Mesenchymal stem cell (in vitro differentiated cells and primary cell): ENCODE measurements around the gene XRCC4.
A peak's percentile ranks its signal among the peaks of the same experiment; 100 is the strongest.

Experiments used
- DNase-seq: peaks from one replicate; pipeline ENCODE4 v3.0.0-alpha.2; 2013
- H2AFZ ChIP-seq: one replicate; pipeline ENCODE4 v1.6.1; 2013; ENCODE audit warnings: low read depth, mild to moderate bottlenecking, control low read depth, inconsistent platforms, low read length, moderate library complexity
- H2AK5ac ChIP-seq: 2 replicates; pipeline ENCODE4 v1.6.1; 2013; ENCODE audit warnings: low read length, moderate library complexity, mild to moderate bottlenecking, inconsistent platforms; ENCODE audit not compliant: severe bottlenecking
- H2BK120ac ChIP-seq: one replicate; pipeline ENCODE4 v1.6.1; 2013; ENCODE audit warnings: low read depth, mild to moderate bottlenecking, inconsistent platforms, low read length, moderate library complexity
- H2BK12ac ChIP-seq, 2 experiments: one replicate each; pipeline ENCODE4 v1.6.1; 2013; ENCODE audit warnings: inconsistent platforms in 2 of 2, low read length in 2 of 2, mild to moderate bottlenecking in 2 of 2, moderate library complexity in 2 of 2, control low read depth in 1 of 2
- H2BK15ac ChIP-seq: one replicate; pipeline ENCODE4 v1.6.1; 2013; ENCODE audit warnings: mild to moderate bottlenecking, low read depth, inconsistent platforms; ENCODE audit not compliant: poor library complexity, severe bottlenecking
- H2BK5ac ChIP-seq: 2 replicates; pipeline ENCODE4 v1.6.1; 2013; ENCODE audit warnings: low read depth, mild to moderate bottlenecking, low read length, control low read depth, inconsistent platforms; ENCODE audit not compliant: poor library complexity, severe bottlenecking
- H3K14ac ChIP-seq, 2 experiments: one replicate each; pipeline ENCODE4 v1.6.1; 2013; ENCODE audit warnings: inconsistent platforms in 2 of 2, low read length in 2 of 2, control low read depth in 1 of 2, mild to moderate bottlenecking in 1 of 2, moderate library complexity in 1 of 2
- H3K18ac ChIP-seq, 2 experiments: one replicate each; pipeline ENCODE4 v1.6.1; 2013; ENCODE audit warnings: inconsistent platforms in 2 of 2, low read length in 2 of 2, control low read depth in 1 of 2, low read depth in 1 of 2, mild to moderate bottlenecking in 1 of 2
- H3K23ac ChIP-seq, 2 experiments: one replicate each; pipeline ENCODE4 v1.6.1; 2013; ENCODE audit warnings: inconsistent platforms in 2 of 2, low read length in 2 of 2, mild to moderate bottlenecking in 2 of 2, moderate library complexity in 2 of 2, control low read depth in 1 of 2
- H3K27ac ChIP-seq: 2 replicates; pipeline ENCODE4 v1.5.1; 2013; ENCODE audit warnings: mild to moderate bottlenecking, moderate library complexity, low read length, control low read depth, inconsistent platforms; ENCODE audit not compliant: poor library complexity, severe bottlenecking
- H3K27me3 ChIP-seq, 2 experiments: 2 replicates each; pipeline versions ENCODE4 v1.6.1 to v1.7.0; 2013; ENCODE audit warnings: low read length in 2 of 2, mild to moderate bottlenecking in 2 of 2, moderate library complexity in 2 of 2, control low read depth in 1 of 2, inconsistent platforms in 1 of 2; ENCODE audit not compliant: control insufficient read depth in 1 of 2, insufficient read depth in 1 of 2
- H3K36me3 ChIP-seq, 2 experiments: 2 replicates each; pipeline versions ENCODE4 v1.6.1 to v1.7.0; 2013; ENCODE audit warnings: low read length in 2 of 2, control low read depth in 1 of 2, inconsistent platforms in 1 of 2, low read depth in 1 of 2, mild to moderate bottlenecking in 1 of 2; ENCODE audit not compliant: insufficient read depth in 2 of 2, control insufficient read depth in 1 of 2
- H3K4ac ChIP-seq, 2 experiments: one replicate each; pipeline ENCODE4 v1.6.1; 2013; ENCODE audit warnings: inconsistent platforms in 2 of 2, low read length in 2 of 2, mild to moderate bottlenecking in 2 of 2, moderate library complexity in 2 of 2, control low read depth in 1 of 2, low read depth in 1 of 2
- H3K4me1 ChIP-seq: 2 replicates; pipeline ENCODE4 v1.6.1; 2013; ENCODE audit warnings: low read depth, low read length, control low read depth; ENCODE audit not compliant: control insufficient read depth, insufficient read depth
- H3K4me2 ChIP-seq: 2 replicates; pipeline ENCODE4 v1.6.1; 2013; ENCODE audit warnings: low read length, mild to moderate bottlenecking, inconsistent platforms; ENCODE audit not compliant: poor library complexity, severe bottlenecking
- H3K4me3 ChIP-seq, 2 experiments: 2 replicates each; pipeline versions ENCODE4 v1.5.1 to v1.7.0; 2013; ENCODE audit warnings: low read length in 2 of 2, mild to moderate bottlenecking in 2 of 2, control low read depth in 1 of 2, low read depth in 1 of 2; ENCODE audit not compliant: insufficient read depth in 1 of 2
- H3K79me1 ChIP-seq: replicated peaks from 2 replicates; pipeline ENCODE4 v1.6.1; 2013; ENCODE audit warnings: mild to moderate bottlenecking, control low read depth, low read length, inconsistent platforms; ENCODE audit not compliant: poor library complexity, severe bottlenecking
- H3K9ac ChIP-seq: 2 replicates; pipeline ENCODE4 v1.7.0; 2013; ENCODE audit warnings: mild to moderate bottlenecking, low read length, moderate library complexity
- H3K9me3 ChIP-seq: 2 replicates; pipeline ENCODE4 v1.7.0; 2013; ENCODE audit warnings: mild to moderate bottlenecking, low read length; ENCODE audit not compliant: control insufficient read depth
- H4K8ac ChIP-seq: one replicate; pipeline ENCODE4 v1.6.1; 2013; ENCODE audit warnings: inconsistent platforms, mild to moderate bottlenecking, low read length, moderate library complexity
- H4K91ac ChIP-seq: one replicate; pipeline ENCODE4 v1.6.1; 2013; ENCODE audit warnings: mild to moderate bottlenecking, low read length, inconsistent platforms
- WGBS: methylation state at CpG from one replicate; pipeline ENCODE4 v1.1.7; 2013; ENCODE audit warnings: mixed read lengths; 5-methylcytosine and 5-hydroxymethylcytosine counted together

XRCC4 gene

DNA sequence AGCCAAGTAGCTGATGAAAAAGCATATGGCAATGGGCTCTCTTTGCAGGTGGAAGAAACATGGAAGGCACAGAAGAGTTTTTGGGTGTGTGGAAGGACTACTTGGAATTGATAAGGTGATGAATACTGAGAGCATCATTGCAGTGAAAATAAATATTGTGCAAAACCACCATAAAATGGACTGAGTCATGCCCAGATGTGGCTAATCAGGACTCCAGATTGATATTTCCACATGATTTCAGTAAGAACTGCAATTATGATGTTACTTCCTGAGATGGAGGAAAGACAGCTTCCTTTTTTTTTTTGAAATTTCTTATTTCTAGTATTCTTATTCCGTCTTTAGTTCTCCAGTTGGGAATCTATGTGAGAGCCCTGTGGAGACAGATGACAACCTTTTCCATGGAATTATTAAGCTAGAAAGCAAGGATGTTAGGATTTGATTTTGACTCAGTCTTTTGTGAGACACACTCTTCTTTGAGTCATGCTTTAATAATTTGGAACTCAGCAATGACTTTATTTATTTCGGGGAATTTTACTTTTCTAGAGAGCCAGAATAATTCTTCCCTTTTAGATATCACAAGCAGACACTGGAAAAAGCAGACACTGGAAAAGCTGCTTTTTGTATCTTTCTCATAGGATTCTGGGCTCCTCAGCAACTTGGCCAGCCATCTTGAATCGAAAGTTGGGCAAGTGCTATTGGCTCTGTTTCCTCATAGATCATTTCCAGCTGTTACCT is 300.0 kb downstream of the XRCC4 start:
- Histone ChIP-seq H2BK120ac (no peak overlapping the region), H3K36me3 (no peaks in the 10 kb centered on the region), H2AK5ac (no peak overlapping the region), H3K23ac (no peak overlapping the region), H3K9ac (peak overlapping the region; percentile 77), H3K4ac (no peak overlapping the region), H2AFZ (no peak overlapping the region), H2BK5ac (no peak overlapping the region), H3K27ac (no peak overlapping the region), H3K18ac (no peak overlapping the region), H2BK15ac (no peak overlapping the region), H3K9me3 (no peaks in the 10 kb centered on the region), H3K4me1 (no peaks in the 10 kb centered on the region), H3K14ac (no peak overlapping the region), H3K4me3 (peak overlapping the region in 1 of 2 experiments; percentile 33), H3K27me3 (no peaks in the 10 kb centered on the region), H3K4me2 (no peak overlapping the region), H2BK12ac (no peak overlapping the region), H3K79me1 (no peaks in the 10 kb centered on the region), H4K8ac (no peak overlapping the region), H4K91ac (no peak overlapping the region)
- 92% methylated on average over 3 of the region's 3 CpGs for WGBS
- peak; percentile 56 for DNase-seq

DNA sequence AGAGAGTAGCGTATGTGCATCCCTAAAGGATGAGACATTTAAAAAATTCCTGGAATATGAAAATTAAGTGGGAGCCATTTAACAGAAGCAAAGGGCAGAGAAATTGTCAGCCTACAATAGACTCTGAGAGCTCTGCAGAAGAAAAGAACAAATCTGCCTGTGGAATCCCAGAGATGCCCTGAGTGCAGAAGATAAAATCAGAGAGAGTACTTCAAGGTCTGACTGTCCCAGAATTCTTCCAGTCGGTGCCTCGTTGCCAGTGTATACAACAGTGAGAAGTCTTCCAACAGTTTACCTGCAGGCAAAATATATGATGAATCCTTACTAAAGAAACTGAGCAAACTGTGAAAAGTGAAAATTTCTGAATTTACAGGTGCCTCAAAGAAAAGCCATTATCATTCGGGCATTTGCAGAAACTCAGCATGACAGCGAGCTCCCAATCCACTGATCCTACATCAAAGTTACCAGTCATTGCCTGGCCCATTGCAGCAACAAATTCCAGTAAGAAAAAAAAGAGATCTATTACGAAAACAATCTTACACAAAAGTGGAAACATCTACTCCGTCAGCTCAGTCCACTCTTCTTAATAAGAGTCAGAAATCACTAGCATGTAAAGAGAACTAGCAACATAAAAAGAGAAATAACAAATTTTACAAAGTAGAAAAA is 301.4 kb downstream of the XRCC4 start:
- H2BK15ac ChIP-seq = no peak overlapping the region
- no peaks in the 10 kb centered on the region for H3K79me1 ChIP-seq
- no peak overlapping the region for H3K18ac ChIP-seq
- no peaks in the 10 kb centered on the region for H3K4me1 ChIP-seq
- WGBS = 74% methylated on average over 5 of the region's 7 CpGs
- no peak overlapping the region for H2BK5ac ChIP-seq
- no peak overlapping the region for H3K14ac ChIP-seq
- no peaks in the 10 kb centered on the region for H3K36me3 ChIP-seq
- peak overlapping the region; percentile 77 for H3K9ac ChIP-seq
- no peak overlapping the region for H3K27ac ChIP-seq
- no peaks in the 10 kb centered on the region for H3K27me3 ChIP-seq
- H3K4ac ChIP-seq = no peak overlapping the region
- H4K8ac ChIP-seq = no peak overlapping the region
- H4K91ac ChIP-seq = no peak overlapping the region
- no peak overlapping the region for H2BK120ac ChIP-seq
- H3K4me3 ChIP-seq = no peak overlapping the region
- DNase-seq = no peak
- no peak overlapping the region for H3K23ac ChIP-seq
- no peak overlapping the region for H2AK5ac ChIP-seq
- no peaks in the 10 kb centered on the region for H3K9me3 ChIP-seq
- H2BK12ac ChIP-seq = no peak overlapping the region
- no peak overlapping the region for H2AFZ ChIP-seq
- no peak overlapping the region for H3K4me2 ChIP-seq

DNA sequence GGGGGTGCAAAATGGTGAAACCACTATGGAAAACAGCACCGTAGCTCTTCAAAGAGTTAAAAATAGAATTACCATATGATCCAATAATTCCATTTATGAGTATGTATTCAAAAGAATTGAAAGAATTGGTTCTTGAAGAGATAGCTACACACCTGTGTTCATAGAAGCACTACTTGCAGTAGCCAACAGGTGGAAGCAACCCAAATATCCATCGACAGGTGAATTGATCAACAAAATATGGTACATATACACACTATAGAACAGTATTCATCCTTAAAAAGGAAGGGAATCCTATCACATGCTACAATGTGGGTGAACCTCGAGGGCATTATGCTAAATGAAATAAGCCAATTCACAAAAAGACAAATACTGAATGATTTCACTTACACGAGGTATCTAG is 308.5 kb downstream of the XRCC4 start:
- H3K79me1 ChIP-seq = no peaks in the 10 kb centered on the region
- H3K4me3 ChIP-seq = no peak overlapping the region
- H3K23ac ChIP-seq = no peak overlapping the region
- H2AK5ac ChIP-seq = no peak overlapping the region
- no peaks in the 10 kb centered on the region for H3K27me3 ChIP-seq
- DNase-seq = no peak
- H3K4me2 ChIP-seq = no peak overlapping the region
- H4K8ac ChIP-seq = no peak overlapping the region
- H3K4me1 ChIP-seq = no peaks in the 10 kb centered on the region
- H2AFZ ChIP-seq = no peak overlapping the region
- no peak overlapping the region for H4K91ac ChIP-seq
- no peaks in the 10 kb centered on the region for H3K9me3 ChIP-seq
- H3K18ac ChIP-seq = no peak overlapping the region
- no peak overlapping the region for H2BK5ac ChIP-seq
- no peaks in the 10 kb centered on the region for H3K36me3 ChIP-seq
- H2BK15ac ChIP-seq = no peak overlapping the region
- no peak overlapping the region for H2BK12ac ChIP-seq
- H3K27ac ChIP-seq = no peak overlapping the region
- WGBS = no CpG with 5 or more reads among the region's 4 CpGs
- H3K9ac ChIP-seq = no peak overlapping the region
- H3K14ac ChIP-seq = no peak overlapping the region
- H3K4ac ChIP-seq = no peak overlapping the region
- no peak overlapping the region for H2BK120ac ChIP-seq

DNA sequence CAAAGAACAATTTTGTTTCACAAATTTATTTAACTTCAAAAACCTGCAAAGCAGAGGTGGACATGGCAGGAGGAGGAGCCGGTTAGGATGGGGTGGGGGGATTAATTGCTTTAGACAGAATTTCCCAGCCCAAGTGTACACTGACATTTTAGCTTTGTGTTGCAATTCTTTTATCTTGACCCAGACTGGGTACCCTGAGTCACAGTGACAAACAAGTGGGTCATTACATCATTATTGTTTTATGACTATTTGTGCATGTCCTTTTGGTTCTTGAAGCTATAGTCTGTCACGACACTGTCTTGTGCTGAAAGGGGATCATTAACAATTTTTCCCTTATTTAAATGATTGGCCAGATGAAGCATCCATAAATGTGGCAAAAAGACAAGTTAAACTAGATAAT is 309.7 kb downstream of the XRCC4 start:
- DNase-seq = peak; percentile 53
- Histone ChIP-seq H4K91ac (no peak overlapping the region), H2AFZ (no peak overlapping the region)

More for the DNA sequence above, 309.7 kb downstream of the XRCC4 start:
- Histone ChIP-seq H3K14ac (no peak overlapping the region), H2BK12ac (no peak overlapping the region), H3K18ac (no peak overlapping the region), H3K23ac (no peak overlapping the region), H3K27ac (no peak overlapping the region), H3K27me3 (no peaks in the 10 kb centered on the region), H2AK5ac (no peak overlapping the region), H2BK120ac (no peak overlapping the region), H3K9me3 (no peaks in the 10 kb centered on the region), H2BK15ac (no peak overlapping the region), H3K4me3 (no peak overlapping the region), H4K8ac (no peak overlapping the region), H3K79me1 (no peaks in the 10 kb centered on the region), H3K9ac (no peak overlapping the region), H3K4me2 (peak overlapping the region; percentile 22), H3K4me1 (no peaks in the 10 kb centered on the region), H3K36me3 (no peaks in the 10 kb centered on the region), H2BK5ac (no peak overlapping the region), H3K4ac (no peak overlapping the region)
- 87% methylated on average over 1 of the region's 2 CpGs for WGBS
